Spleen (tissue), 7 donors: Measurements from ENCODE around the gene ERAP2.

ENCODE experiments used
- POLR2A ChIP-seq, 3 donors: fragments of 450-650 bp; IDR thresholded peaks; one replicate each; pipeline ENCODE4 v1.5.1; 2017; ENCODE audit warnings: antibody characterized with exemption in 3 of 3, mild to moderate bottlenecking in 1 of 3
- TF ChIP-seq, protein P1 (sequence below), 11 experiments: fragments of 200-600 bp in 7 of 11; fragments of 450-650 bp in 4 of 11; sonication (generic) in 4 of 11; IDR thresholded peaks in 8 of 11; conservative IDR thresholded peaks in 3 of 11; 1 replicate in 7 of 11; 2 replicates in 4 of 11; pipeline versions ENCODE4 v1.4.0 to v1.8.0; 2016 to 2021; ENCODE audit warnings: antibody characterized with exemption in 11 of 11, inconsistent platforms in 4 of 11, mild to moderate bottlenecking in 1 of 11
- donor health status: DM: no; HTN: no; CAD: no; lungs with moderate emphysema.
- donor health status: DM: no; HTN: no; CAD: no.
- donor health status: DM: no; HTN: no; CAD: no.

DNA sequence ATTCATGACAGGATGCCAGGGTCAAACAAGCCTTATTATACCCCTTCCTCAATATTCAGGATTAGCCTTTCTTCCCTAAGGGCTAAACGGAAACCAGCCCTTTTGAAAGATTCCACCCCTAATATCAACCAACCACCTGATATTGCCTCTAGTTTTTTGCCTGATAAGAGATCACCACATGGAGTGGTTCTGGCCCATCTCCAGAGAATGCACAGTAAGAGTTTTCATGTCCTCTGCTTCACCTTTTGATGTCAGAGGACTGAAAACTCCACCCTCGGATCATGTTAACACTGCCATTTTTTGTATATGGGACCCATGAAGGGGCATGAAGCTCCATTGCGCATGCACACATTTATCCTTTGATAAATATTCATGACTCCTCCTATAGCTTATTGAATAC lies 53.8 kb downstream of the ERAP2 start:
- TF ChIP-seq, protein P1, sequence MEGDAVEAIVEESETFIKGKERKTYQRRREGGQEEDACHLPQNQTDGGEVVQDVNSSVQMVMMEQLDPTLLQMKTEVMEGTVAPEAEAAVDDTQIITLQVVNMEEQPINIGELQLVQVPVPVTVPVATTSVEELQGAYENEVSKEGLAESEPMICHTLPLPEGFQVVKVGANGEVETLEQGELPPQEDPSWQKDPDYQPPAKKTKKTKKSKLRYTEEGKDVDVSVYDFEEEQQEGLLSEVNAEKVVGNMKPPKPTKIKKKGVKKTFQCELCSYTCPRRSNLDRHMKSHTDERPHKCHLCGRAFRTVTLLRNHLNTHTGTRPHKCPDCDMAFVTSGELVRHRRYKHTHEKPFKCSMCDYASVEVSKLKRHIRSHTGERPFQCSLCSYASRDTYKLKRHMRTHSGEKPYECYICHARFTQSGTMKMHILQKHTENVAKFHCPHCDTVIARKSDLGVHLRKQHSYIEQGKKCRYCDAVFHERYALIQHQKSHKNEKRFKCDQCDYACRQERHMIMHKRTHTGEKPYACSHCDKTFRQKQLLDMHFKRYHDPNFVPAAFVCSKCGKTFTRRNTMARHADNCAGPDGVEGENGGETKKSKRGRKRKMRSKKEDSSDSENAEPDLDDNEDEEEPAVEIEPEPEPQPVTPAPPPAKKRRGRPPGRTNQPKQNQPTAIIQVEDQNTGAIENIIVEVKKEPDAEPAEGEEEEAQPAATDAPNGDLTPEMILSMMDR (IDR thresholded peaks at IDR 0.05 in 8 of 11, conservative IDR thresholded peaks at IDR 0.05 in 3 of 11), result no peak
- TF ChIP-seq POLR2A (IDR thresholded peaks at IDR 0.05), result no peak
